ENCODE measurements around the gene CD151.

CD151 gene

GRCh38 chr11:871472-871871 lies 38.7 kb downstream of the CD151 start:
- DNase-seq (ENCODE audit: low read depth in 2 of 2), result no peak

- no peak for DNase-seq (ENCODE audit: low read depth in 2 of 2)
These were observed 40.0 kb downstream of the CD151 start for GRCh38 chr11:872799-873198.

- no peak for DNase-seq (ENCODE audit: low read depth in 2 of 2)
These were observed 41.0 kb downstream of the CD151 start for GRCh38 chr11:873706-874105.

GRCh38 chr11:875203-875602 lies 42.5 kb downstream of the CD151 start:
- DNase-seq (ENCODE audit: low read depth in 2 of 2), result no peak

GRCh38 chr11:875769-876301 lies 43.1 kb downstream of the CD151 start:
- no peak for DNase-seq (ENCODE audit: low read depth in 2 of 2)

- no peak for DNase-seq (ENCODE audit: low read depth in 2 of 2)
These were observed 43.8 kb downstream of the CD151 start for GRCh38 chr11:876545-876944.

- DNase-seq (ENCODE audit: low read depth in 2 of 2), result no peak
These were observed 44.8 kb downstream of the CD151 start for GRCh38 chr11:877565-877964.

- no peak for DNase-seq (ENCODE audit: low read depth in 2 of 2)
These were observed 47.7 kb downstream of the CD151 start for GRCh38 chr11:880447-880846.

GRCh38 chr11:882596-882995 lies 49.8 kb downstream of the CD151 start:
- no peak for DNase-seq (ENCODE audit: low read depth in 2 of 2)

GRCh38 chr11:883527-883926 lies 50.8 kb downstream of the CD151 start:
- DNase-seq (ENCODE audit: low read depth in 2 of 2), result no peak

- DNase-seq (ENCODE audit: low read depth in 2 of 2), result no peak
These were observed 51.9 kb downstream of the CD151 start for GRCh38 chr11:884578-885070.

GRCh38 chr11:886568-886967 lies 53.8 kb downstream of the CD151 start:
- DNase-seq (ENCODE audit: low read depth in 2 of 2), result no peak

- DNase-seq (ENCODE audit: low read depth in 2 of 2), result no peak
These were observed 54.8 kb downstream of the CD151 start for GRCh38 chr11:887589-887988.

Data from stimulated activated CD8-positive, alpha-beta memory T cell treated with anti-CD3 and anti-CD28 coated beads, Interleukin-7, amount 100 ng/mL, for 4 hours (primary cell).